Kidney (tissue), 14 donors: Measurements from ENCODE around the gene MAPK8. TPM values are rescaled to one million over a fixed set of nuclear protein-coding genes. Genes with fewer than 3 reads are reported as not detected.

Experiments used
- DNase-seq, 5 donors: peaks; one replicate each; pipeline ENCODE4 v3.0.0-alpha.2; 2013 to 2020
- FAIRE-seq: peaks from 2 replicates; lab custom pipeline; 2012; peaks lifted over from hg19 to GRCh38; lab: Jason Lieb, UNC
- H3K27ac ChIP-seq, 2 donors: one replicate each; pipeline ENCODE4 v1.7.0; 2013; ENCODE audit warnings: low read depth in 2 of 2, low read length in 2 of 2, inconsistent platforms in 1 of 2
- H3K27me3 ChIP-seq: one replicate; pipeline ENCODE4 v1.7.1; 2013; ENCODE audit warnings: low read length, inconsistent platforms; ENCODE audit not compliant: control insufficient read depth, insufficient read depth
- H3K36me3 ChIP-seq, 3 donors: one replicate each; pipeline versions ENCODE4 v1.7.0 to v1.7.1; 2013; ENCODE audit warnings: low read length in 3 of 3, control low read depth in 1 of 3, inconsistent platforms in 1 of 3; ENCODE audit not compliant: insufficient read depth in 3 of 3, control insufficient read depth in 2 of 3
- H3K4me1 ChIP-seq, 3 donors: one replicate each; pipeline versions ENCODE4 v1.7.0 to v1.7.1; 2013; ENCODE audit warnings: low read length in 3 of 3, inconsistent platforms in 1 of 3, low read depth in 1 of 3; ENCODE audit not compliant: control insufficient read depth in 2 of 3, insufficient read depth in 2 of 3
- H3K4me3 ChIP-seq, 3 donors: one replicate each; pipeline versions ENCODE4 v1.7.0 to v1.8.1; 2013; ENCODE audit warnings: low read length in 3 of 3, control low read depth in 1 of 3, inconsistent platforms in 1 of 3
- H3K9ac ChIP-seq, 3 donors: one replicate each; pipeline versions ENCODE4 v1.7.0 to v1.7.1; 2013; ENCODE audit warnings: low read length in 3 of 3, control low read depth in 1 of 3, inconsistent platforms in 1 of 3
- H3K9me3 ChIP-seq, 3 donors: one replicate each; pipeline versions ENCODE4 v1.7.0 to v1.7.1; 2013; ENCODE audit warnings: low read length in 3 of 3, control low read depth in 1 of 3, inconsistent platforms in 1 of 3; ENCODE audit not compliant: control insufficient read depth in 2 of 3, insufficient read depth in 1 of 3
- CTCF ChIP-seq: IDR thresholded peaks from 3 replicates; pipeline ENCODE4 v1.5.1; 2012; ENCODE audit warnings: mild to moderate bottlenecking, moderate library complexity, borderline replicate concordance; ENCODE audit not compliant: insufficient read depth; ENCODE audit errors: extremely low read depth
- intact Hi-C: fragments of 100-400 bp; cut with DNase I; formaldehyde crosslinking; loops from one replicate; pipeline ENCODE4 v1.11.1; 2022
- polyA plus RNA-seq: library from polyadenylated mRNA; stranded (reverse); fragments of 350-450 nt; fragmentation: Illumina TruSeq; extraction: RNeasy Lipid Tissue Mini Kit (QIAGEN cat#74804); gene quantifications from one replicate; pipeline ENCODE4 v1.2.3, GENCODE V29; 2014; ENCODE audit warnings: low read depth, low replicate concordance; ENCODE audit not compliant: insufficient read depth
- total RNA-seq: library from RNA; stranded (reverse); fragmentation: NEBNext Ultra II Directional; extraction: Animal tissue kit (Norgen Biotek cat#: 25700); gene quantifications from one replicate; pipeline ENCODE4 v1.2.1, GENCODE V29; 2021
- donor health status: control.
- donor health status: control.
- donor health status: control.
- donor health status: control.
- donor health status: control.
- donor health status: DM: yes; HTN: yes; CAD: no.
- donor health status: Normal renal cell carcinoma (clear cell type).

MAPK8 gene
- total and polyA plus RNA-seq, 2 donors from 2014 or later, result 17.0 to 36.7 TPM

DNA sequence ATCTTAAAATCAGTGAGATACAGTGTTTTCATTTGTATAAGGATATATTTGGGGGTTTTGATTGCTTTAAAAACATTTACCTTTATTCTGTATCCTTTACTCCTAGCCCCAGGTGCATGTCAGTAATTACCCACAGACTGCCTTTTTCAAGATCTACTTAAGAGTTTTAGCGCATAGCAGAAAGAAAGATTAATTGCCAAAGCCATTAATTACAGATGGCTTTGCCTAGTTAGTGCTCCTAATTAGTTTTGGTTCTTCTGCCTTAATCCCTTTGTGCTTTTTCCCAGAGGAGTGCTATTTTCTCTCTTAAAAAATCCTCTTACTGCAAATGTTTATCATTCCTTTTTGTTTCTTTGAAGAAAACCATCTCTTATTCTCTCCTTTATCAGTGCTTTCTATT, 122.8 kb downstream of the MAPK8 start:
- no peak overlapping the region for H3K9ac ChIP-seq
- no peaks in the 10 kb centered on the region for H3K4me1 ChIP-seq
- FAIRE-seq (no peak), DNase-seq (no peak)
- no peaks in the 10 kb centered on the region for H3K27me3 ChIP-seq
- no peak for TF ChIP-seq CTCF
- intact Hi-C loops, result no loop called here
- peaks cover 0 to 7% (median 4%) of the 10 kb centered on the region in 3 donors for H3K36me3 ChIP-seq
- no peaks in the 10 kb centered on the region for H3K9me3 ChIP-seq
- H3K27ac ChIP-seq, result no peak overlapping the region
- no peak overlapping the region for H3K4me3 ChIP-seq

- Histone ChIP-seq H3K4me1 (no peaks in the 10 kb centered on the region), H3K27ac (no peak overlapping the region), H3K9me3 (no peaks in the 10 kb centered on the region), H3K4me3 (no peak overlapping the region), H3K36me3 (peaks cover 2 to 7% (median 6%) of the 10 kb centered on the region in 3 donors), H3K9ac (no peak overlapping the region), H3K27me3 (no peaks in the 10 kb centered on the region)
- intact Hi-C loops, result no loop called here
- no peak for TF ChIP-seq CTCF
- DNase-seq (no peak), FAIRE-seq (no peak)
Observed at GRCh38 chr10:48430402-48430993, 124.0 kb downstream of the MAPK8 start.

DNA sequence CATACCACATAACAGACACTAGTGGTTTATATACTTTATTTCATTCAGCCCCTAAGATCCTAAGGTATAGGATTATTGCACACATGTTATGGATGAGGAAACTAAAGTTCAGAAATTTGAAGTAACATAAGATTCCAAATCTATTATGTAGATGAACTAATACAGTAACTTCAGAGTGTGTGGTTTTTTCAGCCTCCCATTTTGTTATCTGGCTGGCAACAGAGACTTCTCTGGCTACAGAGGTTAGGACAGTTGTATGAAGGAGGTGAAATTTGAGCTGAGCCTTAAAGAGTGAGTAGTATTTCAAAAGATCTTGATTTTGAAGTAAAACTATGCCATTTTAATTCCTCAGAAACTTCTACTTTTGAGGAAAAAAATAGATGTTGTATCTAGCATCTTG, 125.4 kb downstream of the MAPK8 start:
- Histone ChIP-seq H3K36me3 (peaks cover under 1 to 8% (median 2%) of the 10 kb centered on the region in 3 donors), H3K4me3 (no peak overlapping the region)
- intact Hi-C loops, result no loop called here

More for the DNA sequence above, 125.4 kb downstream of the MAPK8 start:
- Histone ChIP-seq H3K27ac (no peak overlapping the region), H3K9me3 (no peaks in the 10 kb centered on the region), H3K4me1 (no peaks in the 10 kb centered on the region), H3K9ac (no peak overlapping the region), H3K27me3 (no peaks in the 10 kb centered on the region)
- no peak for TF ChIP-seq CTCF
- FAIRE-seq (no peak), DNase-seq (no peak)
